IPS DF 4.7 (cell line): ENCODE results near the gene MTX1.

ENCODE experiments used
- DNase-seq: peaks from one replicate; pipeline ENCODE4 v3.0.0-alpha.2; 2013; ENCODE audit warnings: low spot score; ENCODE audit errors: extremely low read depth

MTX1 gene

GRCh38 chr1:155174324-155175280, 33.9 kb upstream of the MTX1 start:
- DNase-seq, result no peak

- DNase-seq, result no peak
Observed at GRCh38 chr1:155175281-155175926, 33.1 kb upstream of the MTX1 start.

GRCh38 chr1:155175927-155176371, 32.5 kb upstream of the MTX1 start:
- DNase-seq, result no peak

GRCh38 chr1:155176544-155177071, 31.9 kb upstream of the MTX1 start:
- DNase-seq, result no peak

GRCh38 chr1:155177192-155177917, 31.1 kb upstream of the MTX1 start:
- DNase-seq, result no peak

GRCh38 chr1:155177918-155178281, 30.6 kb upstream of the MTX1 start:
- no peak for DNase-seq

- no peak for DNase-seq
Observed at GRCh38 chr1:155178441-155179111, 29.9 kb upstream of the MTX1 start.

GRCh38 chr1:155179112-155180031, 29.1 kb upstream of the MTX1 start:
- DNase-seq, result no peak

- no peak for DNase-seq
Observed at GRCh38 chr1:155181371-155182051, 27.0 kb upstream of the MTX1 start.

GRCh38 chr1:155182052-155182550, 26.4 kb upstream of the MTX1 start:
- DNase-seq, result no peak

- no peak for DNase-seq
Observed at GRCh38 chr1:155183775-155184221, 24.7 kb upstream of the MTX1 start.

- DNase-seq, result no peak
Observed at GRCh38 chr1:155184351-155184811, 24.1 kb upstream of the MTX1 start.

- DNase-seq, result no peak
Observed at GRCh38 chr1:155184835-155185782, 23.4 kb upstream of the MTX1 start.

GRCh38 chr1:155185783-155186066, 22.8 kb upstream of the MTX1 start:
- no peak for DNase-seq

GRCh38 chr1:155186067-155186793, 22.3 kb upstream of the MTX1 start:
- no peak for DNase-seq

- no peak for DNase-seq
Observed at GRCh38 chr1:155186794-155187455, 21.6 kb upstream of the MTX1 start.

GRCh38 chr1:155187456-155187891, 21.0 kb upstream of the MTX1 start:
- DNase-seq, result no peak
